ENCODE data around the gene RASL12. TPM values are rescaled to one million over a fixed set of nuclear protein-coding genes. Genes with fewer than 3 reads are reported as not detected.
"Not testable (repeated sequence)": the region's sequence is repeated elsewhere in the genome, so short reads cannot be mapped to it uniquely, and the experiment has no call there.

RASL12 gene
- total and polyA plus RNA-seq, 11 donors: 8.3 to 35.0 (median 13.3) TPM

- TF ChIP-seq POLR2A (IDR thresholded peaks at IDR 0.05) (no peak), CTCF (IDR thresholded peaks at IDR 0.05) (no peak)
- H3K4me1 ChIP-seq: peaks cover 0 to 23% (median 6%) of the 10 kb centered on the region in 12 donors
- 73 to 84% (median 78%) methylated on average over 5 of the region's 5 CpGs for WGBS, 4 donors
- peaks cover 0 to 39% (median 25%) of the 10 kb centered on the region in 9 donors for H3K36me3 ChIP-seq
- no peak overlapping the region for H3K4me3 ChIP-seq
- no peaks in the 10 kb centered on the region for H3K9me3 ChIP-seq
- H3K27ac ChIP-seq: peak overlapping the region in 2 of 12 donors; percentile 53 to 71
- intact Hi-C loops (cut with DNase I): no loop called here
- no peaks in the 10 kb centered on the region for H3K27me3 ChIP-seq
- DNase-seq (no peak), ATAC-seq (peak in 1 of 4 donors; percentile 24)
Measured at GRCh38 chr15:65095011-65095746, 27.4 kb upstream of the RASL12 start.

- peaks cover 0 to 33% (median 19%) of the 10 kb centered on the region in 9 donors for H3K36me3 ChIP-seq
- intact Hi-C loops (cut with DNase I): no loop called here
- peak in 3 of 4 donors; percentile 58 to 76 (median 70) for ATAC-seq
- H3K4me3 ChIP-seq: no peak overlapping the region
- H3K27ac ChIP-seq: peak overlapping the region in 3 of 12 donors; percentile 19 to 71 (median 53)
- TF ChIP-seq CTCF (IDR thresholded peaks at IDR 0.05): no peak
- no peak for TF ChIP-seq POLR2A (IDR thresholded peaks at IDR 0.05)
- no peaks in the 10 kb centered on the region for H3K27me3 ChIP-seq
- H3K9me3 ChIP-seq: no peaks in the 10 kb centered on the region
- peak in 2 of 5 donors; percentile 52 to 79 for DNase-seq
- peaks cover 0 to 29% (median 8%) of the 10 kb centered on the region in 12 donors for H3K4me1 ChIP-seq
- WGBS, 4 donors: 70 to 81% (median 77%) methylated on average over 13 to 14 of the region's 14 CpGs
Measured at GRCh38 chr15:65094294-65094995, 26.7 kb upstream of the RASL12 start.

- H3K4me3 ChIP-seq; DNase-seq; intact Hi-C loops (cut with DNase I); H3K9me3 ChIP-seq; ATAC-seq; H3K27me3 ChIP-seq: not testable (repeated sequence)
- WGBS, 4 donors: 95 to 97% (median 96%) methylated on average over 13 of the region's 13 CpGs
- Histone ChIP-seq H3K4me1 (peaks cover 0 to 36% (median 13%) of the 10 kb centered on the region in 12 donors), H3K27ac (peak overlapping the region in 2 of 12 donors; percentile 53 to 71), H3K36me3 (peaks cover 0 to 26% (median 13%) of the 10 kb centered on the region in 9 donors)
Measured at GRCh38 chr15:65093793-65094170, 26.0 kb upstream of the RASL12 start.

- H3K27me3 ChIP-seq: no peaks in the 10 kb centered on the region
- WGBS, 4 donors: 89 to 95% (median 90%) methylated on average over 16 to 17 of the region's 17 CpGs
- no peaks in the 10 kb centered on the region for H3K9me3 ChIP-seq
- TF ChIP-seq POLR2A (IDR thresholded peaks at IDR 0.05): no peak
- no peak for TF ChIP-seq CTCF (IDR thresholded peaks at IDR 0.05)
- peak overlapping the region in 1 of 12 donors; percentile 71 for H3K27ac ChIP-seq
- H3K36me3 ChIP-seq: peaks cover 0 to 20% (median 7%) of the 10 kb centered on the region in 9 donors
- peaks cover 0 to 42% (median 18%) of the 10 kb centered on the region in 12 donors for H3K4me1 ChIP-seq
- ATAC-seq: no peak
- DNase-seq: no peak
- no peak overlapping the region for H3K4me3 ChIP-seq
- intact Hi-C loops (cut with DNase I): no loop called here
Measured at GRCh38 chr15:65092911-65093792, 25.4 kb upstream of the RASL12 start.
